Measurements from ENCODE around the gene USH2A.

The USH2A gene

GRCh38 chr1:215958841-215959240 lies 464.4 kb downstream of the USH2A start:
- no peak for TF ChIP-seq CTCF (IDR thresholded peaks at IDR 0.05; ENCODE audit: control extremely low read depth, extremely low read depth, low read depth, missing control alignments)
- no peak for DNase-seq (ENCODE audit: extremely low spot score)
- ChIA-PET POLR2A (no interaction called here), CTCF (no interaction called here)

GRCh38 chr1:215957663-215958062 lies 465.6 kb downstream of the USH2A start:
- TF ChIP-seq CTCF (IDR thresholded peaks at IDR 0.05; ENCODE audit: control extremely low read depth, extremely low read depth, low read depth, missing control alignments): no peak
- POLR2A ChIA-PET: no interaction called here
- CTCF ChIA-PET: no interaction called here
- DNase-seq (ENCODE audit: extremely low spot score): no peak

- ChIA-PET POLR2A (no interaction called here), CTCF (no interaction called here)
- TF ChIP-seq CTCF (IDR thresholded peaks at IDR 0.05; ENCODE audit: control extremely low read depth, extremely low read depth, low read depth, missing control alignments): no peak
- DNase-seq (ENCODE audit: extremely low spot score): no peak
Measured at GRCh38 chr1:215932558-215932957, 490.7 kb downstream of the USH2A start.

- POLR2A ChIA-PET: no interaction called here
- CTCF ChIA-PET: interaction anchor here (1.8 kb wide), 1 partner anchor 9 kb away, joined by 4 read pairs; no protein-coding TSS in a partner anchor
- DNase-seq (ENCODE audit: extremely low spot score): no peak
- TF ChIP-seq CTCF (IDR thresholded peaks at IDR 0.05; ENCODE audit: control extremely low read depth, extremely low read depth, low read depth, missing control alignments): no peak
Measured at GRCh38 chr1:215926670-215927069, 496.6 kb downstream of the USH2A start.

- POLR2A ChIA-PET: no interaction called here
- CTCF ChIA-PET: no interaction called here
- DNase-seq (ENCODE audit: extremely low spot score): no peak
- TF ChIP-seq CTCF (IDR thresholded peaks at IDR 0.05; ENCODE audit: control extremely low read depth, extremely low read depth, low read depth, missing control alignments): no peak
Measured at GRCh38 chr1:215923129-215923824, 500.0 kb downstream of the USH2A start.

GRCh38 chr1:215911406-215911968 lies 511.8 kb downstream of the USH2A start:
- CTCF ChIA-PET: no interaction called here
- POLR2A ChIA-PET: no interaction called here
- DNase-seq (ENCODE audit: extremely low spot score): no peak
- no peak for TF ChIP-seq CTCF (IDR thresholded peaks at IDR 0.05; ENCODE audit: control extremely low read depth, extremely low read depth, low read depth, missing control alignments)
